ENCODE data around the gene PRR16.

PRR16 gene

GRCh38 chr5:120507197-120507596 lies 43.1 kb downstream of the PRR16 start:
- CTCF ChIA-PET = no interaction called here
- POLR2A ChIA-PET = no interaction called here
- TF ChIP-seq LEF1 (IDR thresholded peaks at IDR 0.05; ENCODE audit: borderline replicate concordance) = no peak
- no peak for TF ChIP-seq ARNT (IDR thresholded peaks at IDR 0.05)
- TF ChIP-seq FOXK2 (IDR thresholded peaks at IDR 0.05) = no peak
- TF ChIP-seq L3MBTL2 (conservative IDR thresholded peaks at IDR 0.05) = no peak
- TF ChIP-seq NFRKB (IDR thresholded peaks at IDR 0.05) = no peak
- no peak for TF ChIP-seq ZNF384 (IDR thresholded peaks at IDR 0.05)
- TF ChIP-seq SP1 (IDR thresholded peaks at IDR 0.05) = no peak
- TF ChIP-seq PKNOX1 (IDR thresholded peaks at IDR 0.05) = no peak
- no peak for TF ChIP-seq FOXA1 (IDR thresholded peaks at IDR 0.05)
- TF ChIP-seq FOXM1 (IDR thresholded peaks at IDR 0.05; ENCODE audit: borderline replicate concordance) = no peak
- no peak for TF ChIP-seq HDGF (IDR thresholded peaks at IDR 0.05; ENCODE audit: borderline replicate concordance)
- TF ChIP-seq SUZ12 (IDR thresholded peaks at IDR 0.05) = no peak
- no peak for TF ChIP-seq CTBP1 (IDR thresholded peaks at IDR 0.05; ENCODE audit: borderline replicate concordance)
- no peak for TF ChIP-seq BHLHE40 (IDR thresholded peaks at IDR 0.05; ENCODE audit: borderline replicate concordance)
- no peak for TF ChIP-seq TARDBP (IDR thresholded peaks at IDR 0.05)
- TF ChIP-seq ELF4 (IDR thresholded peaks at IDR 0.05) = no peak
- no peak for DNase-seq (ENCODE audit: extremely low spot score)

GRCh38 chr5:120507800-120508463 lies 43.8 kb downstream of the PRR16 start:
- ChIA-PET CTCF (no interaction called here), POLR2A (no interaction called here)
- TF ChIP-seq FOXK2 (IDR thresholded peaks at IDR 0.05) (no peak), HDGF (IDR thresholded peaks at IDR 0.05; ENCODE audit: borderline replicate concordance) (no peak), NFRKB (IDR thresholded peaks at IDR 0.05) (no peak), ARNT (IDR thresholded peaks at IDR 0.05) (no peak), BHLHE40 (IDR thresholded peaks at IDR 0.05; ENCODE audit: borderline replicate concordance) (no peak), L3MBTL2 (conservative IDR thresholded peaks at IDR 0.05) (no peak), CTBP1 (IDR thresholded peaks at IDR 0.05; ENCODE audit: borderline replicate concordance) (no peak), PKNOX1 (IDR thresholded peaks at IDR 0.05) (no peak), TARDBP (IDR thresholded peaks at IDR 0.05) (no peak), ELF4 (IDR thresholded peaks at IDR 0.05) (no peak), FOXM1 (IDR thresholded peaks at IDR 0.05; ENCODE audit: borderline replicate concordance) (no peak)
- no peak for DNase-seq (ENCODE audit: extremely low spot score)

- DNase-seq (ENCODE audit: extremely low spot score) = no peak
- POLR2A ChIA-PET = no interaction called here
- no peak for TF ChIP-seq PKNOX1 (IDR thresholded peaks at IDR 0.05)
- no peak for TF ChIP-seq L3MBTL2 (conservative IDR thresholded peaks at IDR 0.05)
- TF ChIP-seq SP1 (IDR thresholded peaks at IDR 0.05) = no peak
- TF ChIP-seq BHLHE40 (IDR thresholded peaks at IDR 0.05; ENCODE audit: borderline replicate concordance) = no peak
- TF ChIP-seq ARNT (IDR thresholded peaks at IDR 0.05) = no peak
- TF ChIP-seq FOXK2 (IDR thresholded peaks at IDR 0.05) = no peak
- no peak for TF ChIP-seq FOXA1 (IDR thresholded peaks at IDR 0.05)
- TF ChIP-seq ZNF384 (IDR thresholded peaks at IDR 0.05) = no peak
- no peak for TF ChIP-seq LEF1 (IDR thresholded peaks at IDR 0.05; ENCODE audit: borderline replicate concordance)
- TF ChIP-seq CTBP1 (IDR thresholded peaks at IDR 0.05; ENCODE audit: borderline replicate concordance) = no peak
- TF ChIP-seq NFRKB (IDR thresholded peaks at IDR 0.05) = no peak
- no peak for TF ChIP-seq SUZ12 (IDR thresholded peaks at IDR 0.05)
- TF ChIP-seq HDGF (IDR thresholded peaks at IDR 0.05; ENCODE audit: borderline replicate concordance) = no peak
- TF ChIP-seq ELF4 (IDR thresholded peaks at IDR 0.05) = no peak
- TF ChIP-seq FOXM1 (IDR thresholded peaks at IDR 0.05; ENCODE audit: borderline replicate concordance) = no peak
- TF ChIP-seq TARDBP (IDR thresholded peaks at IDR 0.05) = no peak
- CTCF ChIA-PET = no interaction called here
Measured at GRCh38 chr5:120509053-120509452, 45.0 kb downstream of the PRR16 start.

GRCh38 chr5:120510098-120510637 lies 46.1 kb downstream of the PRR16 start:
- CTCF ChIA-PET = no interaction called here
- POLR2A ChIA-PET = no interaction called here

More at GRCh38 chr5:120510098-120510637, 46.1 kb downstream of the PRR16 start:
- no peak for TF ChIP-seq TARDBP (IDR thresholded peaks at IDR 0.05)
- TF ChIP-seq BHLHE40 (IDR thresholded peaks at IDR 0.05; ENCODE audit: borderline replicate concordance) = no peak
- TF ChIP-seq L3MBTL2 (conservative IDR thresholded peaks at IDR 0.05) = no peak
- no peak for TF ChIP-seq NFRKB (IDR thresholded peaks at IDR 0.05)
- TF ChIP-seq ZNF384 (IDR thresholded peaks at IDR 0.05) = no peak
- TF ChIP-seq FOXK2 (IDR thresholded peaks at IDR 0.05) = no peak
- TF ChIP-seq LEF1 (IDR thresholded peaks at IDR 0.05; ENCODE audit: borderline replicate concordance) = no peak
- no peak for TF ChIP-seq HDGF (IDR thresholded peaks at IDR 0.05; ENCODE audit: borderline replicate concordance)
- TF ChIP-seq PKNOX1 (IDR thresholded peaks at IDR 0.05) = no peak
- no peak for TF ChIP-seq ARNT (IDR thresholded peaks at IDR 0.05)
- no peak for TF ChIP-seq FOXA1 (IDR thresholded peaks at IDR 0.05)
- no peak for TF ChIP-seq SUZ12 (IDR thresholded peaks at IDR 0.05)
- no peak for TF ChIP-seq CTBP1 (IDR thresholded peaks at IDR 0.05; ENCODE audit: borderline replicate concordance)
- no peak for TF ChIP-seq FOXM1 (IDR thresholded peaks at IDR 0.05; ENCODE audit: borderline replicate concordance)
- no peak for DNase-seq (ENCODE audit: extremely low spot score)

Measured in HEK293T (cell line).